NCI-H82 treated with DMSO at 0.1 percent for 48 hours (cell line): ENCODE data around the gene RMP24.
A peak's percentile ranks its signal among the peaks of the same experiment; 100 is the strongest.

Experiments used
- DNase-seq: peaks from one replicate; lab custom pipeline; 2025; ENCODE audit not compliant: unreplicated experiment; lab: John Stamatoyannopoulos, UW

RMP24 gene

DNA sequence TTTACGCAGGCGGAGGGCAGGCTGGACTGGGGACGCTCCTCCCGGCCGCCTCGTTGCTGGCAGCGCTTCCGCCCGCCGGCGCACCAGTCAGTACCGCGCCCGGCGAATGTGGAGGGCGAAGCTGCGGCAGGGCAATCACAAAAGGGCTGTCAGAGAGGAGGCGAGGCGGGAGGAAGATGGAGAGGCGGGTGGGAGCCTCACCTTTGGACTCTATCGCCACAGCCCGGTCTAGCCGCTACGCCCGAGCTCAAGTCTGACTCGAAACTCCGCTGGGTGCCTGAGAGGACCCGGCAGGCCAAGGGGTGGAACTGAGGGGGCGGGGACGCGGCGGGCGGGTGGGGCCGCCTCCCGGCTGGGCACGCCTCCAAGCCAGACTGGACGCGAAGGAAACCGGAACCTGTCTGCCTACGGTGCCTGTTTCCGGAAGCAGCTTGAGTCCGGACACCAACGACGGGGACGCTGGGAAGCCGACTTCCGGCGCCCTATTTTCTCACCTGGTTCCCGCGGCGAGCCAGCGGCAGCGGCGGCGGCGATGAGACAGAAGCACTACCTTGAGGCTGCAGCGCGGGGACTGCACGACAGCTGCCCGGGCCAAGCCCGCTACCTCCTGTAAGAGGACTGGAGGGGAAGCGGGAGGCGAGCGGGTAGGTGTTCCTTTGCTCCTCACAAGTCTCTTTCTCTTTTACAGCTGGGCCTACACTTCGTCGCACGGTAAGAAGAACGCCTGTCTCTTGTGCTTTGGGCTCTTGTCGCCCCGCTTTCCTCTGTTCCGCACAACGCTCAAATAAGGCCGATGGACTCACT, at the start of gene RMP24:
Gene RMP24, plus strand, starts transcription at position 483 of the 804 bp plus-strand sequence.
- DNase-seq: peak; percentile 76

DNA sequence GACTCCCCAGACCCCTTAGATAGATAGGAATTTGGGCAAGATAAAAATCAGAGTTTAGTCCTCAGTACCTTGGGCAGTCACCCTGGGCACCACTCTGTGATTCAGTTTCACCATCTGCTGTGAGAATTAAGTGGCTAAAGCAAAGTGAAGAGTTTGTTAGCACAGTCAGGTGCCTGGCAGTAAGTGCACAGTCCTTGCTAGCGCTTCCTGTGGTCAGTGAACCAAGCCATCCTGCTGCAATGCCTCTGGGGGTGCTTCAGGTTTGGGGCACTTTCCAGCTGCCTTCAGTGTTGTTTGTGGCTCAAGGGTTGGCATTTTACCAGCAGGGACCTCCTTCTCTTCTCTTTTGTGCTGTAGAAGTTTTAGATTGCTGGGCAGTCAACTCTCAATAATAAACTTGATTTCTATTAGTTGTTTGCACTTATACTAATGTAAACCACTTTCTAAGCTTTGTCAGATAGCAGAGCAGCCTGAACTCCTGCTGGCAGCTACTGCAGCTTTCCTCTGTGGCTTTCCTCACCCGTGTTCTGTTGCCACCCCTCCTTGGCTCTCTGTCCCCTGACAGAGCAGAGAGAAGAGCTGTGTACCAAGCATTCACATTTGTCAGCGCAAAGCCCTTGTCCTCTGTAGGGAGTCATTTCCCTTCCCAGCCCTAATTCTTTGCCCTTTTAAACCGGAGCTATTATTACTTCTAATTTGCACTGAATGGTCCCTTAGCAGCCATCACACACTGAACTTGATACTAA, 48.4 kb upstream of the RMP24 start:
- no peak for DNase-seq

DNA sequence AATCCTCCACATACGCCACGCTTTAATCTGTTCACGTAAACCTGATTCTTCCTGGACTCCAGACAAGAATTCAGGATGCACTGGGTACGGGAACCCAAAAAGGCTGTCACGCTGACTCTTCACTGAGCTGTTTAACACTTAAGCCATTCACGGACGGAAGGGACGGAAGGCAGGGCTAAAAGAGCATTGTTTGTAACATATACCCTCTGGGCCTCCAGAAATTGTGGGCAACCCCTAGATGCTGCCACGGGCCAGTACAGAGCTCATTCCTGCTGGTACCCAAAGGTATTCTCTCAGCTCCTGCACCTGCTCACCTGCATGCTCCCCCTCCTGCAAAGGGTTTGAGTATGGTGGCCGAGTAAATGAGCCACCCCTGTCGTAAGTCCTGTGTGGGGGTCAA, 45.6 kb upstream of the RMP24 start:
- DNase-seq: no peak

DNA sequence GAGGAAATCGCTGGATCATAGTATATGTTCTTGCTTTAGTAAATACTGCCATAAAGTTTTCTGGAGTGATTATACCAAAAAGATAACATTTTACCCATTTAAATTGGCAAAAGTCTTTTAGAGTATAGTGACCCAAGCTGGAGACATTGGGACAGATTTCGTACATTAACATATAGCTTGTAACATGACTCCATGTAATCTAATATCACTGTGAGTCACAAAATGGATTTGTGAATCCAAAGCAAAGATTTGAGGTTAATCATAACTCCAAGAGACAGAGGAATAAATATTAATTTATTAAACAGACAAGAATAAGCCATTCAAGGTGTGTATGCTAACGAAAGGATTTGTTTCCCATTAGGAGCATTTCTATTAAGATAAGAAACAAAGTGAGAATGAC, 45.0 kb upstream of the RMP24 start:
- no peak for DNase-seq

DNA sequence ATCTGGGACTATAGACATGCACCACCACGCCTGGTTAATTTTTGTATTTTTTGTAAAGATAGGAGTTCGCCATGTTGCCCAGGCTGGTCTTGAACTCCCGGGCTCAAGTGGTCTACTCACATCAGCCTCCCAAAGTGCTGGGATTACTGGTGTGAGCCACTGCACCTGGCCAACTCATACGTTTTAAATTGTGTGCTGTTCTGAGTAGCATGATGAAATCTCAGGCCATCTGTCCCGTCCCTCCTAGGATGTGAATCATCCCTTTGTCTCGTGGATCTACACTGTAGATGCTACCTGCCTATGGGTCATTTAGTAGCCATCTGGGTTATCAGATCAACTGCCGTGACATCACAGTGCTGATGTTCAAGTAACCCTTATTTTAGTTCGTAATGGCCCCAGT, 38.5 kb upstream of the RMP24 start:
- DNase-seq: no peak

DNA sequence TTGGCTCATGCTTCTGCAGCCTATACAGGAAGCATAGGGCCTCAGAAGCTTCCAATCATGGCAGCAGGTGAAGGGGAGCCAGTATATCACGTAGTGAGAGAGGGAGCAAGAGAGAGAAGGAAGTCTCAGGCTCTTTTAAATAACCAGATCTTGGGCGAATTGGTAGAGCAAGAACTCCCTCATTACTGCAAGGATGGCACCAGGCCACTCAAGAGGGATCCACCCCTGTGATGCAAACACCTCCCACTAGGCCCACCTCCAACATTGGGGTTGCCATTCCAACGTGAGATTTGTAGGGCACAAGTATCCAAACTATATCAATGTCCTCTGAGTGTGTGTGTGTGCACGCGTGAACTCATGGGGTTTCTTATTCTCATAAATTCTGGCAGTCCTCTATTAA, 37.6 kb upstream of the RMP24 start:
- DNase-seq: no peak

DNA sequence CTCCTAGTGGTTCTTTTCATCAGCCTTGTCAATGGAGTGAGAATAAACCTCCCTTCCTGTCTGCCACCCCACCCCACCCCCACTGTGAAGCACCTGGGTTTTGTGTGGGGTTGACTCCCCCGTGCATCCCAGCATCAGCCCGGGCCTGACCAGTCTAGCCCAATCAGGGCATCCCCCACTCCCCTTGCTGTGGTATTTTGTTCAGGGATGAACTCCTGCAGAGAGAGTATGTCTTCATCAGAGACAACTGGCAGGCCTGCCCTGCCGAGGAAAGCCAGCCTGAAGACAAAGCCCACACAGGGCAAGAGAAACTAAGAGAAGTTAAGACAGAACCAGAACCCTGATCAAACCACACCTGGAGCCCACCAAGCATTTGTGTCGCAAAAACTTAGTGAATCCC, 36.7 kb upstream of the RMP24 start:
- no peak for DNase-seq

DNA sequence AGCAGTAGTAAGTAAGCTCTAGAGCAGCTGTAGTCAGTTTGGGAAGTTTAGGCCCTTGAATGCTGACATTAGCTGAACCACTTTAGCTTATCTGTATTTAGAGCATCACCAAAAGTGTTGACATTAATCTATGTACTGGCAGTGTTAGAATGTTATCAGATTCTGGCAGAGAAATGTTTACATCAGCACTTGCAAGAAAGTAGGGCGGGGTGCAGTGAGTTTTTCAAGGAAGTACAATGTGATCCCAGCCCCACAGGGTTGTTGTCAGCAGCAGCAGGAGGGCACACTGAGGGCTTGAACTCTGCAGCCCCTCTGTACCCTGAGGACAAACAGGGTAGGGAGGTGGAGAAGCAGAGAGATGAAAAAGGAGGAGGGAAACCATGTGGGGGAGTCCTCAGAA, 35.5 kb upstream of the RMP24 start:
- DNase-seq: no peak

DNA sequence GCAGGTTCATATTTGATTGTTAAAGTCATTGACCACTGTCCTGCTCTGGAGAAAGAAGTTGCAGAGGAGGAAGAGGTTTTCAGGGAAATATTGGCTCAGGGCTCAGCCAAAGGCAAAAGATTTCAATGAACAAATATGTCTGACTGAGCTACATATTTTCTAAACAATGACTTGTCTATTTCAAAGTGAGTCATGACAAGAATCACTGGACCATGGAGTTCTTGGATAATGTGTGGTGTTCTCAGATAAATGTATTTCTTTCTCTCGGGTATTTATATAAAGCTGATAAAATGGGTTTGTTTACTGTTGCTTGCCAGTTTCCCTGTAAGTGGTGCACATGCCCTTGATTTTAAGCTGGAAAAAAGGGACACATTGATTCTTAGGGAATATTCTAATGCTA, 34.3 kb upstream of the RMP24 start:
- no peak for DNase-seq

DNA sequence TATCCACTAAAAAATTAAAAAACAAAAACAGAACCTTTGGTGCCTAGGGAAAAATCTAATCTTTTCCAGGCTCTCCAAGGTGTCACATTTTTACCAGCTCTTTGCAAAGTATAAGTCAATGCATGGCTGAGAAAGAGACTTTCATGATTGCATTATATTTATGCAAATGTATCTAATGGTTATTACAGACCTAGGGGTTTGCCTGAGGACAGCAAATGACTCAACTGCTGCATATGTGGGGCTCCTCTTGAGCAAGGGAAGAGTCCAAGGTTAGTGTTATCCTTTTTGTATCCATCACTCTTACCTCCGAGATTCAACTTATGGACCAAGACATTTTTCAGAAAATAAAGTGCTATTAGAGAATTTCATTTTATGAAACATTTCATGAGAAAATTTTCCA, 33.9 kb upstream of the RMP24 start:
- no peak for DNase-seq

DNA sequence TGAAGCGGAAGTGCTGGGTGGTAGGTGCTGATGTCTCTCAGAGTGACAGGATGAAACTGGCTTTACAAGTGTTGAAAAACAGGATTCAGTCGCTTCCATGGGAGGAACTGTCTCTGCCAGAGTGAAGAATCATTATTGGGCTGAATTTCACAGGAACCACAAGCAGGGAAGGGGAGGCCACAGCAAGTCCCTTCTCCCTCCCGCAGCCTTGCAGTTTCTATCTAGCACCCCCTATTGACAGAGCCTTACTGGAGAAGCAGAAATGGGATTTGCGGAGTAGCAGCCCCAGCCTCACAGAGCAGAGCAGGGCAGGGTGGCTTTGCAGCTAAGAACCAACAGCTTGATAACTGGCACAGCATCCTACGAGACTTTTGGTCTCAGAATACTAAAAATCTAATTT, 33.3 kb upstream of the RMP24 start:
- no peak for DNase-seq

DNA sequence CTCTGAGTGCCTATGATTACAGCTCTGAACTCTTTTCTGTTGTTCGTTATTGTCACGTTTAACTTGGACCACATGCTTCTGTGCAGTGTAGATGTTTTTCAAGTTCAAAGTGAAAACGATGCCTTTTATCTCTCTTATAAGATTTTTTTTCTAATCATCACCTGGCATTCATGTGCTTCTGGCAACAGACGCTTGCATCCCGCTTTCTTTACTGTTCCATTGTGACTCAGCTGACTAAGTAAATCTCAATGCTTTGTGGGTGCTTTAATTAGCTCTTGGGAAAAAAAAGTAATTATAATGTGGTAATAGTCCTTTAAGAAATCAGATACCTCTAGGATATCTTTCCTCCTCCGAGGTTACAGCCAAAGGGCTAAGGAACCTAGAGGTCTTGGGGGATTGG, 31.2 kb upstream of the RMP24 start:
- DNase-seq: no peak

DNA sequence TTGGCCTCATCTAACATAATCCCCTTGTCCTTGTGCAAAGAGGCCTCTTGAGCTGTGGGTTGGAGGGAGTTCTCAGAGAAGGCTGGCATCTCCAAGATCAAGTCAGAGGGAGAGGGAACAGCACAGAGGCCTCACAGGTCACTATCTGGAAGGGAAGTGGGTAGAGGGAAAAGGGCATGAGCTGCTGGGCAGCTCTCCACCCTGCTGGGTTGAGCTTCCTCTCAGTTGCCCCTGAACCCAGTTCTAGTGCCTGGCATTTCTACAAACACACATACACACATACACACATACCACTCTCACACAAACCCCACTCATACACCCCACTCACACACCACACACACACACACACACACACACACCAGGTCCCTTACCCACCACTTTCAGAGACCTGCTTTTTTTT, 30.3 kb upstream of the RMP24 start:
- no peak for DNase-seq

DNA sequence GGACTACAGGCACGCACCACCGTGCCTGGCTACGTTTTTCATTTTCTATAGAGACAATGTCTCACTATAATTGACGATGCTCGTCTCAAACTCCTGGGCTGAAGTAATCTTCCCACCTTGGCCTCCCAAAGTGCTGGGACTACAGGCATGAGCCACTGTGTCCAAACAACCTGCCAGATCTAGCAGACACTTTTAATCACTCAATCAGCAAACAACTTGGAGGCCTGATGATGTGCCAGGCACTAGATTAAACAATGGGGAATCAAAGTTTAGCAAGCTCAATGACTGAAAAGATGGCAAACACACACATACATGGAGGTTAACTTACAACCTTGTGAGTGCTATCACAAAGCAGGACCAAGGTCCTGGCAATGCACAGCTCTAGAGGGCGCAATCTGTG, 29.8 kb upstream of the RMP24 start:
- no peak for DNase-seq

DNA sequence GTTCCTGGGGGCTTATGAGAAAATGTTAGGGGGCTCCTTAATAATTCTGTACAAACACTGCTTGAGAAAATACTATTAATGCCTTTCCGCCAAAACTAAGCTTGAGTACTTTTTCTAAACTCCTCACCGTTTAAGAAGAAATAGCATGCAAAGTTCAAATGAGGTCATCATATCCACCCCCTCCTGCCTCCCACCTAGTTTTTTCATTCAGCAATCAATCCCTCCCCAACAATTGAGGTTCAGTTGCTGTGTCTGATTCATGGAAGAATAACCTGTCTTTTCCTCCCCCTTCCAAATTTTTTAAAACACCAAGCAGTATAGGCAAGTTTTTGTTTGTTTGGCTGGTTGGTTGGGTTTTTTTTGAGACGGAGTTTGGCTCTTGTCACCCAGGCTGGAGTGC, 24.4 kb upstream of the RMP24 start:
- no peak for DNase-seq

DNA sequence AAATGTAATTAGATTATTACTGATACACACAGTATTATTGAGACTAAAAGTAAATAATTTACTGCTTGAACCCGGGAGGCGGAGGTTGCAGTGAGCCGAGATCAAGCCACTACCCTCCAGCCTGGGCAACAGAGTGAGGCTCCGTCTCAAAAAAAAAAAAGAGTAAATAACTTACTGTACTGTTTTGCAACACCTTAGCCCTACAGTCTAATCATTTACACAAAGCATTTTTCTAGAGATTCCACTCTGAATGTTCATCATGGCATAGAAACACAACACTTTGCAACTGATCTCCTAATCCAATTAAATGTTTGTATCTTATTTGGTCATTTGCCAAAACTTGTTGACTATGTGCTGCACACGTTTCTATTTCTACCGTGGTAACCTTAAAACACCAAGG, 23.4 kb upstream of the RMP24 start:
- DNase-seq: peak; percentile 61

DNA sequence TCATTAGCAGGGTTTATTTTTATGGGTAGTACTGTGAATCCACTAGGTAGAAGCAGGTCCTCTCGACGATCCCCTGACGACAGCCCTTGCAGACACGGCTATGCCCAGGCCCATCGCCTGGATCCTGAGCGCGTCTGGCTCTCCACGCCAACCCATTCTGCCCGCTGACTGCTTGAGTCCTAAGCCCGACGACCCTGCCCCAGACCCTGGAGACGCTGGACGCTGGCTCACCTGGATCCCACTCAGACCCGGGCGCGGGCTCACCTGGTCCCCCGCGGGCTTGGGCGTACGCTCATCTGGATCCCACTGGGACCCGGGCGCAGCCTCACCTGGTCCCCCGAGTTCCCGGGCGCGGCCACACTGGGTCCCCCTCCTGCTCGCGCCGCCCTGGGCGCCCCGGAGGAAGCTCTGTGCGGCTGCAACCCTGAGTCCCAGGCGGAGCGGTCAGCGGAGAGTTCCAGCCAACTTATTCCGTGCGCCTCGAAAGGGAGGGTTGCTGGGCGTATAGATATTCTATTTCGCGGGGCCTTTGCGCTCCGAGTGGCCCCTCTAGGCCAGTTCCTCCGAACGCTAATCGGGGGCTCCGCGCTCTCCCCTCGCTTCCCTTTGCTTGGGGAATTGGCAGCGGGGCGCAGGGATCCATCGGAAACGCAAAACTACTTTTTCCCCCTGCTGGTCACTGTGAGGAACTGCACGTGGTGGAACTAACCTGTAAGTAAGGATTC, 22.4 kb upstream of the RMP24 start:
- DNase-seq: peak; percentile 37

DNA sequence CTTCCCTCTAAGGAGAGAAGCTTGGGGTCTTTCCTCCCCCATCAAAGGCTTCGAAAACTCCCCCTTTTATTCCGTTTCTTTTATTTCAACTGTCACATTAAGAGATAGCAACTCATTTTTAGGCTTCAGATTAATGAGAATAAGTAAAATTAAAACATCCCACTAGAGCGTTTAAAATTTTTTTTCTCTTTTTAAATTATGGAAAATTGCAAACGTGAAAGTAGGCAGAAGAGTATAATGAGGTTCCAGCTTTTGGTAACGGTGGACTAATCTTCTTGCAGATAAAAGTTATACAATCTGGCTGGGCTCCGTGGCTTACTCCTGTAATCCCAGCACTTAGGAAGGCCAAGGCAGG, 21.9 kb upstream of the RMP24 start:
- no peak for DNase-seq

DNA sequence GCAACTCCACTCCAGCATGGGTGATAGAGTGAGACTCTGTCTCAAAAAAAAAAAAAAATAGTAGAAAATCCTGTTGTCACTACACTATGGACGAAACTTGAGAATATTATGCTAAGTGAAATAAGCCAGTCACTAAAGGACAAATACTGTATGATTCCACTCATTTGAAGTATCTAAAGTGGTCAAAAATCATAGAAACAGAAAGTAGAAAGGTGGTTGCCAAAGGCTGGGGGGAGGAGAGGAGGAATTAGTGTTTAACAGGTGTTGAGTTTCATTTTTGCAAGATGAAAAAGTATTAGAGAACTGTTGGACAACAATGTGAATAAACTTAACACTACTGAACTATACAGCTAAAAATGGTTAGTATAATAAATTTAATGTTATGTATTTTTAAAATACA, 18.8 kb upstream of the RMP24 start:
- no peak for DNase-seq

DNA sequence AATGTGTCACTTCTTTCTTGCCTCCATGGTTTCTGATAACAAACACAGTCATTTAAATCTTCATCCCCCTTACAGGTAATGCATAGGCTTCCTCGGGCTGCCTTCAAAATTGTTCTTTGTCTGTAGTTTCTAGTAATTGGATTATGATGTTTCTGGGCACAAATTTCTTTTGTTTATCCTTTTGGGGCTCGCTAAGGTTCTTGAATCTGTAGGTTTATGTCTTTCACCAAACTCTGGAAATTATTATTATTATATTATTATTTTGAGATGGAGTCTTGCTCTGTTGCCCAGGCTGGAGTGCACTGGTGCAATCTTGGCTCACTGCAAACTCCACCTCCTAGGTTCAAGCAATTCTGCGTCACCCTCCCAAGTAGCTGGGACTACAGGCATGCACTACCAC, 16.3 kb upstream of the RMP24 start:
- no peak for DNase-seq

DNA sequence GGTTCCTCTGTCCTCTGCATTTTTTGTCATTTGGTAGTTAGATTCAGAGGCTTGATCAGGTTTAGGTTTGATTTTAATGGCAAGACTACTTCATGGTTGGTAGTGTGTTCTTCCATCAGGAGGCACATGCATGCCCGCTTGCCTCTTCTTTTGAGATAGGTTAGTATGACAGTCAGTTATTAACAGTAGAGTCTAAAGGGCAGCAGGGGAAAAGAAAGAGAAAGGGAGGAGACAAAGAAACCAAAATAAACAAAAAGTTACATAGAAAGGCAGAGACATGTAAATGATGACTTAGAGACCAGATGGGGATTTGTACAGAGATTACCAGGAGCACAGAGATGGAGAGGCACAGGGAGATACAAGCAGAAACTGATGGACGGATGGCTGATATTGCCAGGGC, 10.2 kb upstream of the RMP24 start:
- DNase-seq: no peak

DNA sequence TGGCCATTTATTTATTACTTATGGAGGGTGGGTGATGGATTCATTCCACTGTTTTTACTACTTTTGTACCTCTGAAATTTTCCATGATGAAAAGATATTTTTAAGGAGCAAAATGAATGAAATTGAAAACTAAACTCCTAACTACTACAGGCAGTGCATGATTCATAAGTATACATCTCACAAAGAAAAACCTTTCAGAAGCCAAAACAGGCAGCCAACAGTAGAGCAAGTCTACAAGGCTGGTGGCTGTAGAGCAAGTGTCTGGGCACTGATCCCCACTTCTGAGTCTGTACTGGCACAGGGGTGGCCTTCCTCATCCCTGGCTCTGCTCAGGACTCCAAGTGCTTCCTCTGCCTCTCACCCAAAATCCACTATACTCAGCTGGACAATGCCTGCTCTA, 8.2 kb upstream of the RMP24 start:
- no peak for DNase-seq
